GM13976 (cell line): ENCODE results near the gene PLCH1.

Experiments used
- DNase-seq: peaks from one replicate; pipeline ENCODE4 v3.0.0; 2012; ENCODE audit warnings: low spot score
- in situ Hi-C: fragments of 300-500 bp; cut with MboI; formaldehyde crosslinking; loops from one replicate; pipeline ENCODE4 v1.12.0; 2022; ENCODE audit warnings: low sequenced_read_pairs, mixed read lengths, inconsistent platforms; ENCODE audit not compliant: unreplicated experiment
- TF ChIP-seq, protein P1 (sequence below): IDR thresholded peaks from 2 replicates; pipeline ENCODE4 v1.5.1; 2012; ENCODE audit warnings: borderline replicate concordance, mild to moderate bottlenecking; ENCODE audit not compliant: insufficient read depth; ENCODE audit errors: extremely low read depth, missing control alignments, control extremely low read depth

The PLCH1 gene

GRCh38 chr3:155714295-155714718 is 30.6 kb downstream of the PLCH1 start:
- in situ Hi-C loops, result loop anchor here (25.0 kb wide), 1 partner anchor 327 kb away; no protein-coding TSS in a partner anchor
- TF ChIP-seq, protein P1, sequence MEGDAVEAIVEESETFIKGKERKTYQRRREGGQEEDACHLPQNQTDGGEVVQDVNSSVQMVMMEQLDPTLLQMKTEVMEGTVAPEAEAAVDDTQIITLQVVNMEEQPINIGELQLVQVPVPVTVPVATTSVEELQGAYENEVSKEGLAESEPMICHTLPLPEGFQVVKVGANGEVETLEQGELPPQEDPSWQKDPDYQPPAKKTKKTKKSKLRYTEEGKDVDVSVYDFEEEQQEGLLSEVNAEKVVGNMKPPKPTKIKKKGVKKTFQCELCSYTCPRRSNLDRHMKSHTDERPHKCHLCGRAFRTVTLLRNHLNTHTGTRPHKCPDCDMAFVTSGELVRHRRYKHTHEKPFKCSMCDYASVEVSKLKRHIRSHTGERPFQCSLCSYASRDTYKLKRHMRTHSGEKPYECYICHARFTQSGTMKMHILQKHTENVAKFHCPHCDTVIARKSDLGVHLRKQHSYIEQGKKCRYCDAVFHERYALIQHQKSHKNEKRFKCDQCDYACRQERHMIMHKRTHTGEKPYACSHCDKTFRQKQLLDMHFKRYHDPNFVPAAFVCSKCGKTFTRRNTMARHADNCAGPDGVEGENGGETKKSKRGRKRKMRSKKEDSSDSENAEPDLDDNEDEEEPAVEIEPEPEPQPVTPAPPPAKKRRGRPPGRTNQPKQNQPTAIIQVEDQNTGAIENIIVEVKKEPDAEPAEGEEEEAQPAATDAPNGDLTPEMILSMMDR, result no peak
- no peak for DNase-seq

GRCh38 chr3:155712008-155712407 is 32.9 kb downstream of the PLCH1 start:
- in situ Hi-C loops, result loop anchor here (25.0 kb wide), 1 partner anchor 325 kb away; no protein-coding TSS in a partner anchor
- peak; percentile 31 for DNase-seq
- TF ChIP-seq, protein P1, result no peak

GRCh38 chr3:155704771-155705559 is 39.9 kb downstream of the PLCH1 start:
- no peak for DNase-seq
- TF ChIP-seq, protein P1, result no peak
- in situ Hi-C loops, result loop anchor here (25.0 kb wide), 1 partner anchor 318 kb away; no protein-coding TSS in a partner anchor

DNA sequence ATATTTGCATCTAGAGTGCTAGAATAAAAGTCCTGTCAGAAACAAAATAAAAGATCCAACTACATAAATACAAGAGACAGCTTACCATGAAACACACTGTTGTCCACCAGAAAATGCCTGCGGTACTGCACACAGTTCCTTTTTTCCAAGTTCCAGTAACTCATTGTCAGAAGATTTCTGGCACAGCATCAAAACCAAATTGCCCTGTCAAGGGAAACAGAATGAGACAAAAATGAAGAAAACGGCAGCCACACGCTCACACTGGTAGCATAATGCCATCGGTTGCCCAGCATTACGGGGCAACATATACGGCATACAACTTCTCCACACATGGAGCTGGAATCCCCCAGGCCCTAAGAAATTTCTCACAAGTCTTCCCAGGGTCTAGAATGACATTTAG is 40.8 kb downstream of the PLCH1 start:
- in situ Hi-C loops, result loop anchor here (25.0 kb wide), 1 partner anchor 317 kb away; no protein-coding TSS in a partner anchor
- TF ChIP-seq, protein P1, result no peak
- DNase-seq, result no peak

DNA sequence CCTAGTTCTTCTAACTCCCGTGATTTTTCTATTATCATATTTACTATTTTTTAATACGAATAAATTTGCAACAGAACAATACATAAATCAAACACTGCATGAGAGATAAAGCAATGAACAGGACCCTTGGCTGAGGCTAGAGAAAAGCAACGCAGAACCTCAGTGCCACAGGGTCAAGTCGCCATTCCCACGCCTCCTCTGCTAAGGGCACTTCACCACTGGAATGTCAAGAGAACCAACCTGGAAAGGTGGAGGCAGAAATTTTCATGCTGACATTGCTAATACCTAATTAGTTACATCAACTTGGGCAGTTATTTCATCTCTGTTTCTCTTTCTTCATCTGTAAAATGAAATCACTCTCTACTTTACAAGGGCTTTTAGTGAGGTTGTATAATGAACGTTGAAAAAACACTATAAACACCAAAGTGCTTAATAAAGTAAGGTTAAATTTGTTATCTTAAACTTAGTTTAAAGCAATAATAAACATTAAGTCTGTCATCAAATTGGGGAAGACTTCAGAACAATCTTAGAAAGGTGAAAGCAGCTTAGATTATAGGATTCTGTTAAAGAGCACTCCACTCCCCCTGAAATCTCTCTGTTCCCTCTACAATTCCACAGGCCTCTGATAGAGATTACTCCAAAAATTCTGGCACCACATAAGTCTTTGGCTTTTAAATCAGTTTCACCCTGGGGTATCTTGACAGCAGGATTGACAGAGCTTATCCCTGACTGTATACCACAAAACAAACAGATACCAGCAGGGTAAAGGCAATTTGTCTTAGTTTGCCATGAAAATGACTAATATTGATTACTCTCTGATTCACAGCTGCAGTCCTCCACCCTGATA is 41.9 kb downstream of the PLCH1 start:
- no peak for DNase-seq
- TF ChIP-seq, protein P1, result no peak
- in situ Hi-C loops, result loop anchor here (25.0 kb wide), 1 partner anchor 316 kb away; no protein-coding TSS in a partner anchor

GRCh38 chr3:155701882-155702465 is 42.9 kb downstream of the PLCH1 start:
- DNase-seq, result peak; percentile 37

More at GRCh38 chr3:155701882-155702465, 42.9 kb downstream of the PLCH1 start:
- in situ Hi-C loops, result loop anchor here (25.0 kb wide), 1 partner anchor 315 kb away; no protein-coding TSS in a partner anchor
- TF ChIP-seq, protein P1, result peak; percentile 43
